Coronary artery (tissue), 2 donors: ENCODE measurements around the gene GORASP1.
"Not testable (repeated sequence)": the region's sequence is repeated elsewhere in the genome, so short reads cannot be mapped to it uniquely, and the experiment has no call there.

Experiments used
- DNase-seq: peaks from one replicate; pipeline ENCODE4 v3.0.0-alpha.2; 2017; ENCODE audit warnings: low spot score
- H3K27ac ChIP-seq, 2 donors: fragments of 200-600 bp; sonication (generic); one replicate each; pipeline ENCODE4 v1.5.1; 2016 to 2019
- H3K4me3 ChIP-seq: fragments of 200-600 bp; sonication (generic); 2 replicates; pipeline ENCODE4 v1.5.1; 2016; ENCODE audit warnings: mild to moderate bottlenecking, moderate library complexity
- CTCF ChIP-seq: fragments of 200-600 bp; sonication (generic); IDR thresholded peaks from one replicate; pipeline ENCODE4 v1.5.1; 2019; ENCODE audit warnings: antibody characterized with exemption

The GORASP1 gene

GRCh38 chr3:39063143-39063542, 44.3 kb downstream of the GORASP1 start:
- no peak for DNase-seq
- TF ChIP-seq CTCF: no peak
- H3K27ac ChIP-seq: no peak overlapping the region
- H3K4me3 ChIP-seq: no peak overlapping the region

GRCh38 chr3:39062180-39062579, 45.2 kb downstream of the GORASP1 start:
- no peak overlapping the region for H3K4me3 ChIP-seq
- DNase-seq: no peak
- no peak overlapping the region for H3K27ac ChIP-seq
- no peak for TF ChIP-seq CTCF

DNA sequence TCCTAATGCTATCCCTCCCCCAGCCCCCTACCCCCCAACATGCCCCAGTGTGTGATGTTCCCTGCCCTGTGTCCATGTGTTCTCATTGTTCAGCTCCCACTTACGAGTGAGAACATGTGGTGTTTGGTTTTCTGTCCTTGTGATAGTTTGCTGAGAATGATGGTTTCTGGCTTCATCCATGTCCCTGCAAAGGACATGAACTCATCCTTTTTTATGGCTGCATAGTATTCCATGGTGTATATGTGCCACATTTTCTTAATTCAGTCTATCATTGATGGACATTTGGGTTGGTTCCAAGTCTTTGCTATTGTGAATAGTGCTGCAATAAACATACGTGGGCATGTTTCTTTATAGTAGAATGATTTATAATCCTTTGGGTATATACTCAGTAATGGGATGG, 46.2 kb downstream of the GORASP1 start:
- H3K4me3 ChIP-seq, DNase-seq, H3K27ac ChIP-seq: not testable (repeated sequence)

DNA sequence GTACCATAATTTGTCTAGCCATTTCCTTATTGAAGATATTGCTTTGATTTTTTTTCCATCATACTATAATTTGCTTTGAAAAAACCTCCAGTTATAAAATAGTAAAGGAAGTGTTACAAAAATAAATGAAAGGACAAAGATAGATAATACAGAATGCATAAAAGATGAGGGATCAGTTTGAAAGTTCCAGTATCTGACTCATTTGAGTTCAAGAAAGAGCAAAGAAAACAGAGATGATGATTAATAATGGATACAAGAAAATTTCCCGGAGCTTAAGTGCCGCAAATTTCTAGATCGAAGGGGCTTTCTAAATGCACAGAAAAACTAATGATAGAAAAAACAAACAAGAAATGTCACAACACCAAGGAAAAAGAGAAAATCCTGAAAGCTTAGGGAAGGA, 51.3 kb downstream of the GORASP1 start:
- H3K4me3 ChIP-seq: no peak overlapping the region
- no peak overlapping the region for H3K27ac ChIP-seq
- DNase-seq: no peak
- TF ChIP-seq CTCF: no peak

DNA sequence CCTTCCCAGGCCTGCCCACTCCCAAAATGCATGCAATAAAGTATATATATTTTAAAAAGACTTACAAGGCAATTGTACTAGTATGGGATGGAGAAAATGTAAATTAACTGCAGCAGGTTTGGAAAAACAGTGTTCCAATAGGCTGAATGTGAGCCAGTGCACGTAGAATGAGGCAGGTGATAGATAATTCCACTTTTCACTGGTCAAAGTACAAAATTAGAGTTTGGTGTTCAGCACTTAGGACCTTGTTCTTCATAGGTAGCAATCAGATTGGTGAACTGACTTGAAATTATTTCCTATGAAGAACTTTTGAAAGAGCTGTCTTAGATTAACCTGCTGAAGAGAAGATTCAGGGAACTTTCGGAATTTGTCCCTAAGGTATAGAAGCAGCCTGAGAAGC, 53.7 kb downstream of the GORASP1 start:
- H3K27ac ChIP-seq: no peak overlapping the region
- TF ChIP-seq CTCF: no peak
- H3K4me3 ChIP-seq: no peak overlapping the region
- DNase-seq: no peak

- peak overlapping the region; percentile 73 to 95 for H3K27ac ChIP-seq
- DNase-seq: no peak
- peak overlapping the region; percentile 97 for H3K4me3 ChIP-seq
- TF ChIP-seq CTCF: no peak
These were observed 54.8 kb downstream of the GORASP1 start for GRCh38 chr3:39052583-39052982.

- DNase-seq: peak; percentile 92
- peak within 1 kb of the TSS; percentile 97 for H3K4me3 ChIP-seq
- TF ChIP-seq CTCF: no peak
- H3K27ac ChIP-seq: peak within 1 kb of the TSS; percentile 73 to 95
These were observed 55.5 kb downstream of the GORASP1 start, which contains the start of the genes SCN11A and WDR48 for GRCh38 chr3:39051649-39052561. TSS of gene SCN11A (minus strand) at chr3:39051944. CDS start at chr3:38950362, 101,582 bp downstream. TSS of gene WDR48 (plus strand) at chr3:39052016. CDS start at chr3:39052026, 10 bp downstream.
